ENCODE data around the gene SLAIN2. TPM values are rescaled to one million over a fixed set of nuclear protein-coding genes. Genes with fewer than 3 reads are reported as not detected.

Gene SLAIN2
- total RNA-seq, 1 experiment from 2014 or later = 44.8 TPM

DNA sequence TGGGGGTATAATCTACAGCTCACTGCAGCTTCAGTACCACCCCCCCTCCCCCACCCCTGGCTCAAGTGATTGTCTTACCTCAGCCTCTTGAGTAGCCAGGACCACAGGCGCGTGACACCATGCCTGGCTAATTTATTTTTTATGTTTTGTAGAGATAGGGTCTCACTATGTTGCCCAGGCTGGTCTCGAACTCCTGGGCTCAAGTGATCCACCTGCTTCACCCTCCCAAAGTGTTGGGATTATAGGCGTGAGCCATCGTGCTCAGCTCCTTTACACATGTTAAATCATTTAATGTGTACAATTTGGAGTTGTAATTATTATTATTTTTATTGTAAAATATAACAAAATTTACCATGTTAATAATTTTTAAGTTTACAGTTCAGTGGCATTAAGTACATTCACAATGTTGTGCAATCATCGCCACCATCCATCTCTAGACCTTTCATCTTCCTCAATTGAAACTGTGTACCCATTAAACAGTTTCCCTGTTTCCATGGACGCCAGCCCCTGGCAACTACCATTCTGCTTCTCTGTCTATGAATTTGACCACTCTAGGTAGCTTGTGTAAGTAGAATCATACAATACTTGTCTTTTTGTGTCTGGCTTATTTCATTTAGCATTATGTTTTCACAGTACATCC lies 6.1 kb downstream of the SLAIN2 start:
- H3K4me3 Mint-ChIP-seq (ENCODE audit: unreplicated experiment) = no peak overlapping the region
- H3K4me1 Mint-ChIP-seq (ENCODE audit: low read depth, unreplicated experiment) = peaks cover 13% of the 10 kb centered on the region
- peaks cover 9% of the 10 kb centered on the region for H3K9me3 Mint-ChIP-seq (ENCODE audit: unreplicated experiment)
- H3K27me3 Mint-ChIP-seq (ENCODE audit: insufficient read depth, unreplicated experiment) = no peaks in the 10 kb centered on the region
- TF ChIP-seq, protein P1, sequence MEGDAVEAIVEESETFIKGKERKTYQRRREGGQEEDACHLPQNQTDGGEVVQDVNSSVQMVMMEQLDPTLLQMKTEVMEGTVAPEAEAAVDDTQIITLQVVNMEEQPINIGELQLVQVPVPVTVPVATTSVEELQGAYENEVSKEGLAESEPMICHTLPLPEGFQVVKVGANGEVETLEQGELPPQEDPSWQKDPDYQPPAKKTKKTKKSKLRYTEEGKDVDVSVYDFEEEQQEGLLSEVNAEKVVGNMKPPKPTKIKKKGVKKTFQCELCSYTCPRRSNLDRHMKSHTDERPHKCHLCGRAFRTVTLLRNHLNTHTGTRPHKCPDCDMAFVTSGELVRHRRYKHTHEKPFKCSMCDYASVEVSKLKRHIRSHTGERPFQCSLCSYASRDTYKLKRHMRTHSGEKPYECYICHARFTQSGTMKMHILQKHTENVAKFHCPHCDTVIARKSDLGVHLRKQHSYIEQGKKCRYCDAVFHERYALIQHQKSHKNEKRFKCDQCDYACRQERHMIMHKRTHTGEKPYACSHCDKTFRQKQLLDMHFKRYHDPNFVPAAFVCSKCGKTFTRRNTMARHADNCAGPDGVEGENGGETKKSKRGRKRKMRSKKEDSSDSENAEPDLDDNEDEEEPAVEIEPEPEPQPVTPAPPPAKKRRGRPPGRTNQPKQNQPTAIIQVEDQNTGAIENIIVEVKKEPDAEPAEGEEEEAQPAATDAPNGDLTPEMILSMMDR (IDR thresholded peaks at IDR 0.05; ENCODE audit: insufficient read depth in 1 of 2, low read depth in 1 of 2, low read length in 1 of 2, severe bottlenecking in 1 of 2, unreplicated experiment in 1 of 2) = no peak
- no peaks in the 10 kb centered on the region; the same call in 1 of the 2 replicates for H3K36me3 ChIP-seq (ENCODE audit: control insufficient read depth, insufficient read depth, low read length)
- CTCF ChIA-PET = no interaction called here
- H3K4me1 ChIP-seq = peaks cover 23% of the 10 kb centered on the region
- H3K9me3 ChIP-seq = no peaks in the 10 kb centered on the region
- intact Hi-C loops (cut with micrococcal nuclease; ENCODE audit: unreplicated experiment) = no loop called here
- peaks cover under 1% of the 10 kb centered on the region for H3K36me3 Mint-ChIP-seq (ENCODE audit: insufficient read depth, unreplicated experiment)
- H3K27ac Mint-ChIP-seq (ENCODE audit: unreplicated experiment) = no peak overlapping the region
- H3K27me3 ChIP-seq (replicated peaks; ENCODE audit: control insufficient read depth, insufficient read depth, low read length) = no peaks in the 10 kb centered on the region
- DNase-seq = no peak
- no TSS peak for BruUV-seq (replicated peaks)
- no peak overlapping the region for H3K4me3 ChIP-seq (ENCODE audit: low read depth, low read length)
- POLR2A ChIA-PET = no interaction called here

DNA sequence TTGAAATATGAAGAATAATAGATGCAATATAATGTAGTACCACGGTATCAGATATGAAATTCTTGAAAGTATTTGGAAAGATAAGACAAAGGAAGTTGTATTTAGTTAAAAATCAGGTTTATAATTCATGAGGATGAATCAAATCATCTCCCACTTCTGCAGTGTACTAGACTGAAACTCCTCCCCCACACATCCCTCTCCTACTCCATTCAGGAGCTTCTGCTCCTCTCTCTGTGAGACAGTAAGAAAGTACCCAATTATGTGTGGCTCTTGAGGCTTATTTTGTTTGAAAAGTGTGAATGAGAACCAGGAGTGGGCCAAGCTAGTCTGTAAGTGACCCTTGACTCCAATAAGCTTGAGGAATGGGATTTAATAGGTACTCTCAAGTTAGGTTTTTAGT lies 9.5 kb downstream of the SLAIN2 start:
- Histone ChIP-seq H3K9me3 (no peaks in the 10 kb centered on the region), H3K4me1 (no peaks in the 10 kb centered on the region), H3K36me3 (ENCODE audit: control insufficient read depth, insufficient read depth, low read length) (no peaks in the 10 kb centered on the region; the same call in 1 of the 2 replicates), H3K27me3 (replicated peaks; ENCODE audit: control insufficient read depth, insufficient read depth, low read length) (no peaks in the 10 kb centered on the region), H3K4me3 (ENCODE audit: low read depth, low read length) (no peak overlapping the region)
- Mint-ChIP-seq H3K4me3 (ENCODE audit: unreplicated experiment) (no peak overlapping the region), H3K9me3 (ENCODE audit: unreplicated experiment) (peaks cover 9% of the 10 kb centered on the region), H3K27ac (ENCODE audit: unreplicated experiment) (no peak overlapping the region), H3K27me3 (ENCODE audit: insufficient read depth, unreplicated experiment) (no peaks in the 10 kb centered on the region), H3K36me3 (ENCODE audit: insufficient read depth, unreplicated experiment) (no peaks in the 10 kb centered on the region), H3K4me1 (ENCODE audit: low read depth, unreplicated experiment) (peaks cover 13% of the 10 kb centered on the region)
- no peak for DNase-seq
- POLR2A ChIA-PET = no interaction called here
- TF ChIP-seq, protein P1 (IDR thresholded peaks at IDR 0.05; ENCODE audit: insufficient read depth in 1 of 2, low read depth in 1 of 2, low read length in 1 of 2, severe bottlenecking in 1 of 2, unreplicated experiment in 1 of 2) = no peak
- BruUV-seq (replicated peaks) = no TSS peak
- CTCF ChIA-PET = no interaction called here
- intact Hi-C loops (cut with micrococcal nuclease; ENCODE audit: unreplicated experiment) = no loop called here

DNA sequence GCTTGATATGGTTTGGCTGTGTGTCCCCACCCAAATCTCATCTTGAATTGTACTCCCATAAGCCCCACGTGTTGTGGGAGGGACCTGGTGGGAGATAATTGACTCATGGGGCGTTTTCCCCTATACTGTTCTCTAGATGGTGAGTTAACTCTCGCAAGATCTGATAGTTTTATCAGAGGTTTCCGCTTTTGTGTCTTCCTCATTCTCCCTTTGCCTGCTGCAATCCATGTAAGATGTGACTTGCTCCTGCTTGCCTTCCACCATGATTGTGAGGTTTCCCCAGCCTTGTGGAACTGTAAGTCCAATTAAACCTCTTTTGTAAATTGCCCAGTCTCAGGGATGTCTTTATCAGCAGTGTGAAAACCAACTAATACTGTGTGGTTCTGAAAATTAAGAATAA lies 11.5 kb downstream of the SLAIN2 start:
- H3K36me3 Mint-ChIP-seq (ENCODE audit: insufficient read depth, unreplicated experiment) = no peaks in the 10 kb centered on the region
- H3K4me1 Mint-ChIP-seq (ENCODE audit: low read depth, unreplicated experiment) = peaks cover 13% of the 10 kb centered on the region
- intact Hi-C loops (cut with micrococcal nuclease; ENCODE audit: unreplicated experiment) = no loop called here
- H3K4me3 Mint-ChIP-seq (ENCODE audit: unreplicated experiment) = no peak overlapping the region
- DNase-seq = no peak
- TF ChIP-seq, protein P1 (IDR thresholded peaks at IDR 0.05; ENCODE audit: insufficient read depth in 1 of 2, low read depth in 1 of 2, low read length in 1 of 2, severe bottlenecking in 1 of 2, unreplicated experiment in 1 of 2) = no peak
- ChIA-PET CTCF (no interaction called here), POLR2A (no interaction called here)
- H3K27me3 Mint-ChIP-seq (ENCODE audit: insufficient read depth, unreplicated experiment) = no peaks in the 10 kb centered on the region
- Histone ChIP-seq H3K4me1 (no peaks in the 10 kb centered on the region), H3K27me3 (replicated peaks; ENCODE audit: control insufficient read depth, insufficient read depth, low read length) (no peaks in the 10 kb centered on the region), H3K9me3 (no peaks in the 10 kb centered on the region), H3K36me3 (ENCODE audit: control insufficient read depth, insufficient read depth, low read length) (no peaks in the 10 kb centered on the region; the same call in 1 of the 2 replicates), H3K4me3 (ENCODE audit: low read depth, low read length) (no peak overlapping the region)
- BruUV-seq (replicated peaks) = no TSS peak
- H3K9me3 Mint-ChIP-seq (ENCODE audit: unreplicated experiment) = peaks cover 9% of the 10 kb centered on the region
- no peak overlapping the region for H3K27ac Mint-ChIP-seq (ENCODE audit: unreplicated experiment)

Measured in Caco-2 (cell line).